K562 (cell line): ENCODE measurements around the gene UNC13A. TPM values are rescaled to one million over a fixed set of nuclear protein-coding genes. Genes with fewer than 3 reads are reported as not detected.

Experiments
- ATAC-seq: fragments of 200-7000 bp; cut with Tn5 transposase; 3 replicates; pipeline ENCODE4 v1.9.1; 2020; ENCODE audit warnings: moderate library complexity
- BruUV-seq: library from RNA; stranded (reverse); fragments of 400-500 nt; replicated peaks from 2 replicates; lab custom pipeline; 2021; lab: Mats Ljungman, UMichigan
- CTCF ChIA-PET: fragments of 300-600 bp; formaldehyde crosslinking; extraction: SDS; loops from one replicate; lab custom pipeline; 2021; ENCODE audit warnings: low intra/inter-chr PET ratio; lab: Yijun Ruan, JAX
- POLR2A ChIA-PET: fragments of 300-600, 350-650 bp; sonication (Branson Sonifier 250); formaldehyde crosslinking; extraction: SDS; loops from one replicate; lab custom pipeline; 2021; ENCODE audit warnings: antibody characterized with exemption, inconsistent platforms; lab: Yijun Ruan, JAX
- DNase-seq, 4 experiments: peaks; one replicate each; pipeline versions ENCODE4 v3.0.0 to v3.0.0-alpha.2; 2011 to 2018; ENCODE audit warnings: low spot score in 3 of 4, mixed read lengths in 3 of 4; ENCODE audit errors: extremely low read depth in 1 of 4
- FAIRE-seq: peaks from 2 replicates; lab custom pipeline; 2011; peaks lifted over from hg19 to GRCh38; lab: Jason Lieb, UNC
- H2AFZ ChIP-seq: 2 replicates; pipeline ENCODE4 v1.6.0; 2011; ENCODE audit warnings: low read depth, low read length, control low read depth, inconsistent platforms
- H3K27ac ChIP-seq: fragments of 200-600 bp; 3 replicates; pipeline ENCODE4 v1.8.0; 2011; ENCODE audit warnings: low read depth, mild to moderate bottlenecking, control low read depth, inconsistent platforms, low read length, moderate library complexity, mixed read lengths; ENCODE audit errors: extremely low read depth
- H3K27me3 ChIP-seq, 2 experiments: fragments of 300-600 bp in 1 of 2; 2 replicates in 1 of 2; 3 replicates in 1 of 2; pipeline versions ENCODE4 v1.6.0 to v1.8.0; 2011; ENCODE audit warnings: inconsistent platforms in 2 of 2, low read length in 2 of 2, mild to moderate bottlenecking in 1 of 2, mixed read lengths in 1 of 2, moderate library complexity in 1 of 2; ENCODE audit not compliant: control insufficient read depth in 2 of 2, insufficient read depth in 2 of 2
- H3K36me3 ChIP-seq: fragments of 300-600 bp; 3 replicates; pipeline ENCODE4 v1.8.0; 2011; ENCODE audit warnings: mild to moderate bottlenecking, low read length, inconsistent platforms; ENCODE audit not compliant: control insufficient read depth, insufficient read depth
- H3K4me1 ChIP-seq, 2 experiments: fragments of 200-600 bp in 1 of 2; replicated peaks in 1 of 2; 2 replicates in 1 of 2; 3 replicates in 1 of 2; pipeline versions ENCODE4 v1.5.1 to v1.8.0; 2011; ENCODE audit warnings: inconsistent platforms in 2 of 2, low read length in 2 of 2, mild to moderate bottlenecking in 1 of 2, mixed read lengths in 1 of 2, moderate library complexity in 1 of 2; ENCODE audit not compliant: control insufficient read depth in 2 of 2, insufficient read depth in 2 of 2
- H3K4me2 ChIP-seq: 2 replicates; pipeline ENCODE4 v1.6.1; 2011; ENCODE audit warnings: low read length, control low read depth, inconsistent platforms, mixed read lengths; ENCODE audit not compliant: insufficient read depth
- H3K4me3 ChIP-seq: fragments of 200-600 bp; sonication (generic), shearing (Covaris generic); 2 replicates; pipeline ENCODE4 v1.5.1; 2016; ENCODE audit warnings: control low read depth, inconsistent platforms
- H3K79me2 ChIP-seq: fragments of 200-600 bp; 3 replicates; pipeline ENCODE4 v1.8.0; 2011; ENCODE audit warnings: low read length, inconsistent platforms; ENCODE audit not compliant: control insufficient read depth, insufficient read depth
- H3K9ac ChIP-seq, 2 experiments: 2 replicates each; pipeline versions ENCODE4 v1.6.0 to v1.6.1; 2011; ENCODE audit warnings: low read depth in 2 of 2, low read length in 2 of 2, control low read depth in 1 of 2, inconsistent platforms in 1 of 2, mild to moderate bottlenecking in 1 of 2, mixed read lengths in 1 of 2; ENCODE audit not compliant: insufficient read depth in 1 of 2
- H3K9me1 ChIP-seq: one replicate; pipeline ENCODE4 v1.6.0; 2011; ENCODE audit warnings: inconsistent platforms, mild to moderate bottlenecking, low read length, moderate library complexity; ENCODE audit not compliant: control insufficient read depth, insufficient read depth
- H3K9me3 ChIP-seq: replicated peaks from 2 replicates; pipeline ENCODE4 v1.5.1; 2011; ENCODE audit warnings: low read depth, low read length, inconsistent platforms; ENCODE audit not compliant: control insufficient read depth, insufficient read depth
- H4K20me1 ChIP-seq: replicated peaks from 2 replicates; pipeline ENCODE4 v1.6.1; 2011; ENCODE audit warnings: low read length, inconsistent platforms, mixed read lengths; ENCODE audit not compliant: control insufficient read depth, insufficient read depth
- EGR1 ChIP-seq: fragments of 450-650 bp; conservative IDR thresholded peaks from 2 replicates; pipeline ENCODE4 v1.6.1; 2017; ENCODE audit warnings: mild to moderate bottlenecking
- RBM17 ChIP-seq: fragments of 200-400 bp; formaldehyde crosslinking; IDR thresholded peaks from 2 replicates; pipeline ENCODE4 v1.6.1; 2017; ENCODE audit warnings: low read depth, mild to moderate bottlenecking, low read length, borderline replicate concordance
- ZBTB7A ChIP-seq: IDR thresholded peaks from 2 replicates; pipeline ENCODE4 v1.6.1; 2011; ENCODE audit warnings: low read depth, mild to moderate bottlenecking, low read length, moderate library complexity, borderline replicate concordance; ENCODE audit not compliant: control insufficient read depth
- ZNF780A ChIP-seq: fragments of 250-450 bp; sonication (Bioruptor Pico); IDR thresholded peaks from 2 replicates; pipeline ENCODE4 v1.5.0; 2021; ENCODE audit warnings: mild to moderate bottlenecking
- ZSCAN29 ChIP-seq: fragments of 450-650 bp; IDR thresholded peaks from 2 replicates; pipeline ENCODE4 v1.6.1; 2017
- WGBS: fragments of 100-300 bp; shearing (Covaris generic); methylation state at CpG from one replicate; pipeline ENCODE4 v1.1.6; 2016; ENCODE audit warnings: low coverage, mixed read lengths; ENCODE audit not compliant: insufficient coverage; ENCODE audit errors: missing lambda C conversion rate; 5-methylcytosine and 5-hydroxymethylcytosine counted together
- in situ Hi-C: fragments of 300-500 bp; cut with MboI; formaldehyde crosslinking; loops from 4 replicates; pipeline ENCODE4 v1.15.0; 2018; ENCODE audit warnings: inconsistent platforms, mixed read lengths
- intact Hi-C: fragments of 100-400 bp; cut with micrococcal nuclease; formaldehyde crosslinking; loops from 2 replicates; pipeline ENCODE4 v1.14.2; 2022
- polyA plus RNA-seq, 8 experiments: library from polyadenylated mRNA; depleted of rRNA in 4 of 8; stranded (reverse) in 5 of 8; unstranded in 3 of 8; fragments of >200 nt; fragmentation: Nextera tagmentation in 2 of 8; fragmentation: Illumina TruSeq in 1 of 8; extraction: Ambion mirVana in 2 of 8; extraction: Trizol in 1 of 8; gene quantifications; 2 replicates each; pipeline versions ENCODE4 v1.2.1 to v1.2.3, GENCODE V29; 2011 to 2014; ENCODE audit warnings: inconsistent platforms in 1 of 8, missing spikeins in 1 of 8
- total RNA-seq, 7 experiments: library from RNA; depleted of rRNA in 6 of 7; stranded (reverse); fragments of >200 nt in 6 of 7; fragmentation: Illumina TruSeq in 2 of 7; extraction: Trizol in 2 of 7; gene quantifications; 2 replicates each; pipeline versions ENCODE4 v1.2.1 to v1.2.3, GENCODE V29; 2011 to 2021; ENCODE audit warnings: low replicate concordance in 1 of 7
- TF ChIP-seq, protein P1 (sequence below), 2 experiments: IDR thresholded peaks; 2 replicates each; pipeline ENCODE4 v1.6.1; 2011; ENCODE audit warnings: borderline replicate concordance in 1 of 2, control low read depth in 1 of 2, low read depth in 1 of 2, low read length in 1 of 2, mild to moderate bottlenecking in 1 of 2, mixed read lengths in 1 of 2, moderate library complexity in 1 of 2; ENCODE audit not compliant: insufficient read depth in 1 of 2, insufficient read length in 1 of 2, poor library complexity in 1 of 2, severe bottlenecking in 1 of 2; ENCODE audit errors: extremely low read depth in 1 of 2
- TF ChIP-seq, protein P2 (sequence below): sonication (generic); formaldehyde crosslinking; IDR thresholded peaks from 2 replicates; pipeline ENCODE4 v1.8.0; 2022; ENCODE audit warnings: mild to moderate bottlenecking, missing genetic modification reagents
- TF ChIP-seq, protein P3 (sequence below): fragments of 200-800 bp; sonication (Bioruptor generic); IDR thresholded peaks from 2 replicates; pipeline ENCODE4 v1.6.1; 2017; ENCODE audit warnings: missing genetic modification characterization, missing compliant biosample characterization

UNC13A gene
- total and polyA plus RNA-seq, 9 of the 15 experiments (the other 6 are each of a cell fraction or from before 2014, with no cell fraction given) = 0.03 to 1.0 (median 0.25) TPM

DNA sequence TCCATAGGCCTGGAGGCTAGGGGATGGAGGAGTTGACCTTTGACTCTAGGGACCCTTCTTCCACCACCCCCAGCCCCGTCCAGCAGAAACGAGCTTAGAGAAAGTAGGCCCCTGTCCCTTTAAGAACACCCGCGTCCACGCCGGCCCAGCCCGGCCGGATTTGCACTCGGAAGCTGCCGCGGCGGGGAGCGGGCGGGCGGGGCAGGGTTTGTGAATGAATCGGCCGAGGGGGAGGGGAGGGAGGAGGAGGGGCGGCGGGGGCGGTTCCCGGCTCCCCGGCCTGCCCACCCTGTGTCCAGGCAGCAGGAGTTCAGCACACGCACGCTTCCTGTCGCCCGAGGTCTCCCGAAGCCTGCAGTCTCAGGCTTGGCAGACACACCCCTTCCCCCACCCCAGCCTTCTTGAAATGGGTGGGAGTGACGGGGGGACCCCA, 1.5 kb downstream of the UNC13A start:
- in situ Hi-C loops = no loop called here
- H3K9me3 ChIP-seq = no peaks in the 10 kb centered on the region
- no peaks in the 10 kb centered on the region for H3K9me1 ChIP-seq
- H2AFZ ChIP-seq = 0 out of 2 replicates have a peak overlapping the region, but pooled peaks have one; percentile 44
- H3K4me2 ChIP-seq = peak overlapping the region; percentile 52; the same call in 1 of the 2 replicates
- H3K9ac ChIP-seq = peak overlapping the region in 1 of 2 experiments; percentile 79; a peak in 1 of 4 replicates
- no peak for FAIRE-seq
- H3K79me2 ChIP-seq = no peaks in the 10 kb centered on the region
- no peaks in the 10 kb centered on the region for H3K36me3 ChIP-seq
- ChIA-PET CTCF (no interaction called here), POLR2A (interaction anchor here (0.7 kb wide), 1 partner anchor 57 kb away, joined by 3 read pairs; no protein-coding TSS in a partner anchor)
- WGBS = 2% methylated on average over 13 of the region's 28 CpGs
- H3K4me3 ChIP-seq = no peak overlapping the region
- DNase-seq = peak; percentile 74 to 88 (median 84)
- peaks cover 14% of the 10 kb centered on the region; the same call in 1 of the 2 replicates for H4K20me1 ChIP-seq
- ATAC-seq = peak; percentile 56
- BruUV-seq = no TSS peak
- peaks cover 0 to 24% of the 10 kb centered on the region in 2 experiments; a peak in 3 of 5 replicates for H3K4me1 ChIP-seq
- H3K27me3 ChIP-seq = peaks cover 3 to 19% of the 10 kb centered on the region in 2 experiments; a peak in 4 of 5 replicates
- peak; percentile 99 for TF ChIP-seq ZSCAN29
- 0 out of 2 replicates have a peak, but pooled peaks have one; percentile 22 for TF ChIP-seq ZBTB7A
- TF ChIP-seq RBM17 = no peak
- TF ChIP-seq EGR1 = 0 out of 2 replicates have a peak, but pooled peaks have one; percentile 17
- TF ChIP-seq, protein P1, sequence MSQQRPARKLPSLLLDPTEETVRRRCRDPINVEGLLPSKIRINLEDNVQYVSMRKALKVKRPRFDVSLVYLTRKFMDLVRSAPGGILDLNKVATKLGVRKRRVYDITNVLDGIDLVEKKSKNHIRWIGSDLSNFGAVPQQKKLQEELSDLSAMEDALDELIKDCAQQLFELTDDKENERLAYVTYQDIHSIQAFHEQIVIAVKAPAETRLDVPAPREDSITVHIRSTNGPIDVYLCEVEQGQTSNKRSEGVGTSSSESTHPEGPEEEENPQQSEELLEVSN (IDR thresholded peaks at IDR 0.05; ENCODE audit: borderline replicate concordance in 1 of 2, extremely low read depth in 1 of 2, insufficient read depth in 1 of 2, insufficient read length in 1 of 2, low read depth in 1 of 2, low read length in 1 of 2, poor library complexity in 1 of 2, severe bottlenecking in 1 of 2) = peak in 1 of 2 experiments; percentile 38
- TF ChIP-seq, protein P2, sequence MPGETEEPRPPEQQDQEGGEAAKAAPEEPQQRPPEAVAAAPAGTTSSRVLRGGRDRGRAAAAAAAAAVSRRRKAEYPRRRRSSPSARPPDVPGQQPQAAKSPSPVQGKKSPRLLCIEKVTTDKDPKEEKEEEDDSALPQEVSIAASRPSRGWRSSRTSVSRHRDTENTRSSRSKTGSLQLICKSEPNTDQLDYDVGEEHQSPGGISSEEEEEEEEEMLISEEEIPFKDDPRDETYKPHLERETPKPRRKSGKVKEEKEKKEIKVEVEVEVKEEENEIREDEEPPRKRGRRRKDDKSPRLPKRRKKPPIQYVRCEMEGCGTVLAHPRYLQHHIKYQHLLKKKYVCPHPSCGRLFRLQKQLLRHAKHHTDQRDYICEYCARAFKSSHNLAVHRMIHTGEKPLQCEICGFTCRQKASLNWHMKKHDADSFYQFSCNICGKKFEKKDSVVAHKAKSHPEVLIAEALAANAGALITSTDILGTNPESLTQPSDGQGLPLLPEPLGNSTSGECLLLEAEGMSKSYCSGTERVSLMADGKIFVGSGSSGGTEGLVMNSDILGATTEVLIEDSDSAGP (CRISPR knock-in tag) = peak; percentile 92
- TF ChIP-seq, protein P3, sequence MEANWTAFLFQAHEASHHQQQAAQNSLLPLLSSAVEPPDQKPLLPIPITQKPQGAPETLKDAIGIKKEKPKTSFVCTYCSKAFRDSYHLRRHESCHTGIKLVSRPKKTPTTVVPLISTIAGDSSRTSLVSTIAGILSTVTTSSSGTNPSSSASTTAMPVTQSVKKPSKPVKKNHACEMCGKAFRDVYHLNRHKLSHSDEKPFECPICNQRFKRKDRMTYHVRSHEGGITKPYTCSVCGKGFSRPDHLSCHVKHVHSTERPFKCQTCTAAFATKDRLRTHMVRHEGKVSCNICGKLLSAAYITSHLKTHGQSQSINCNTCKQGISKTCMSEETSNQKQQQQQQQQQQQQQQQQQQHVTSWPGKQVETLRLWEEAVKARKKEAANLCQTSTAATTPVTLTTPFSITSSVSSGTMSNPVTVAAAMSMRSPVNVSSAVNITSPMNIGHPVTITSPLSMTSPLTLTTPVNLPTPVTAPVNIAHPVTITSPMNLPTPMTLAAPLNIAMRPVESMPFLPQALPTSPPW = peak; percentile 59; the same call in 1 of the 2 replicates
- no peak for TF ChIP-seq ZNF780A (CRISPR knock-in tag)
- H3K27ac ChIP-seq = no peak overlapping the region
- intact Hi-C loops = no loop called here
